AG04449 (cell line): ENCODE results near the gene PRKN.

Experiments
- CTCF ChIA-PET: fragments of 350-600 bp; formaldehyde crosslinking; extraction: SDS; loops from one replicate; lab custom pipeline; 2021; ENCODE audit warnings: antibody characterized with exemption; lab: Yijun Ruan, JAX
- POLR2A ChIA-PET: fragments of 400-600, 350-600 bp; formaldehyde crosslinking; extraction: SDS; loops from one replicate; lab custom pipeline; 2020; ENCODE audit warnings: antibody characterized with exemption, inconsistent platforms; lab: Yijun Ruan, JAX
- DNase-seq: peaks from one replicate; pipeline ENCODE4 v3.0.0-alpha.2; 2010; ENCODE audit warnings: low read depth, low spot score
- H3K4me3 ChIP-seq: 2 replicates; pipeline ENCODE4 v1.5.1; 2011; ENCODE audit warnings: low read depth, mild to moderate bottlenecking, control low read depth, low read length
- CTCF ChIP-seq: IDR thresholded peaks from one replicate; pipeline ENCODE4 v1.5.1; 2011; ENCODE audit warnings: mild to moderate bottlenecking, moderate library complexity, low read length, control low read depth, inconsistent platforms; ENCODE audit not compliant: insufficient read depth; ENCODE audit errors: missing control alignments

Gene PRKN

GRCh38 chr6:161956082-161956481 lies 771.5 kb downstream of the PRKN start:
- ChIA-PET POLR2A (no interaction called here), CTCF (no interaction called here)
- no peak for DNase-seq
- TF ChIP-seq CTCF: no peak
- no peak overlapping the region for H3K4me3 ChIP-seq

- no peak for TF ChIP-seq CTCF
- no peak overlapping the region for H3K4me3 ChIP-seq
- no peak for DNase-seq
- CTCF ChIA-PET: no interaction called here
- POLR2A ChIA-PET: no interaction called here
Observed at GRCh38 chr6:161954699-161955276, 772.8 kb downstream of the PRKN start.

- no peak for TF ChIP-seq CTCF
- ChIA-PET POLR2A (no interaction called here), CTCF (no interaction called here)
- DNase-seq: no peak
- H3K4me3 ChIP-seq: no peak overlapping the region
Observed at GRCh38 chr6:161954077-161954476, 773.5 kb downstream of the PRKN start.

GRCh38 chr6:161951126-161951525 lies 776.4 kb downstream of the PRKN start:
- DNase-seq: no peak
- CTCF ChIA-PET: no interaction called here
- no peak for TF ChIP-seq CTCF
- no peak overlapping the region for H3K4me3 ChIP-seq
- POLR2A ChIA-PET: no interaction called here

GRCh38 chr6:161949531-161949930 lies 778.0 kb downstream of the PRKN start:
- no peak overlapping the region for H3K4me3 ChIP-seq
- POLR2A ChIA-PET: no interaction called here
- no peak for TF ChIP-seq CTCF
- CTCF ChIA-PET: no interaction called here
- no peak for DNase-seq

GRCh38 chr6:161948462-161948861 lies 779.1 kb downstream of the PRKN start:
- ChIA-PET POLR2A (no interaction called here), CTCF (no interaction called here)
- TF ChIP-seq CTCF: no peak
- no peak for DNase-seq
- H3K4me3 ChIP-seq: no peak overlapping the region
